Neural progenitor cell (in vitro differentiated cells): ENCODE results near the gene DNAL4.

Source experiments
- CTCF ChIP-seq: fragments of 200-600 bp; sonication (generic); IDR thresholded peaks from 2 replicates; pipeline ENCODE4 v1.5.1; 2017; ENCODE audit warnings: antibody characterized with exemption, mild to moderate bottlenecking
- EZH2 ChIP-seq: fragments of 200-600 bp; sonication (generic); IDR thresholded peaks from 2 replicates; pipeline ENCODE4 v1.6.1; 2017; ENCODE audit warnings: antibody characterized with exemption, mild to moderate bottlenecking, moderate library complexity
- EZH2phosphoT487 ChIP-seq: fragments of 200-600 bp; sonication (generic); IDR thresholded peaks from 2 replicates; pipeline ENCODE4 v1.6.1; 2017; ENCODE audit warnings: antibody characterized with exemption

- TF ChIP-seq CTCF (no peak), EZH2 (no peak), EZH2phosphoT487 (no peak)
These were observed 21.4 kb downstream of the DNAL4 start for GRCh38 chr22:38772623-38772873.
